Osteocyte (in vitro differentiated cells): ENCODE results near the gene ROBO2. TPM values are rescaled to one million over a fixed set of nuclear protein-coding genes. Genes with fewer than 3 reads are reported as not detected.
A peak's percentile ranks its signal among the peaks of the same experiment; 100 is the strongest.

Experiments
- DNase-seq: peaks from one replicate; pipeline ENCODE4 v3.0.0; 2021; ENCODE audit warnings: mixed read lengths; ENCODE audit not compliant: unreplicated experiment; ENCODE audit errors: extremely low spot score
- H3K27ac Mint-ChIP-seq: one replicate; pipeline ENCODE4 v1.8.0; 2021; ENCODE audit warnings: mild to moderate bottlenecking, mixed read lengths; ENCODE audit not compliant: unreplicated experiment
- H3K27me3 Mint-ChIP-seq: one replicate; pipeline ENCODE4 v1.8.0; 2021; ENCODE audit warnings: mixed read lengths; ENCODE audit not compliant: unreplicated experiment
- H3K36me3 Mint-ChIP-seq: one replicate; pipeline ENCODE4 v1.8.0; 2021; ENCODE audit warnings: mixed read lengths; ENCODE audit not compliant: unreplicated experiment
- H3K4me1 Mint-ChIP-seq: one replicate; pipeline ENCODE4 v1.8.0; 2021; ENCODE audit warnings: mixed read lengths; ENCODE audit not compliant: unreplicated experiment
- H3K4me3 Mint-ChIP-seq: one replicate; pipeline ENCODE4 v1.8.0; 2021; ENCODE audit warnings: mild to moderate bottlenecking, moderate library complexity, mixed read lengths; ENCODE audit not compliant: unreplicated experiment
- H3K9me3 Mint-ChIP-seq: one replicate; pipeline ENCODE4 v1.8.0; 2021; ENCODE audit warnings: mixed read lengths; ENCODE audit not compliant: unreplicated experiment
- CTCF ChIP-seq: fragments of 200-600 bp; sonication (generic); IDR thresholded peaks from 2 replicates; pipeline ENCODE4 v1.5.0; 2021; ENCODE audit warnings: antibody characterized with exemption, mild to moderate bottlenecking, moderate library complexity
- total RNA-seq: library from RNA; stranded (reverse); gene quantifications from 2 replicates; pipeline ENCODE4 v1.2.1, GENCODE V29; 2021

The ROBO2 gene
- total RNA-seq, 1 donor from 2014 or later, result 18.4 TPM

- Mint-ChIP-seq H3K4me1 (peaks cover 20% of the 10 kb centered on the region), H3K36me3 (no peaks in the 10 kb centered on the region), H3K27me3 (no peaks in the 10 kb centered on the region), H3K4me3 (no peak overlapping the region), H3K27ac (peak overlapping the region; percentile 2), H3K9me3 (peaks cover 9% of the 10 kb centered on the region)
- DNase-seq, result no peak
- TF ChIP-seq CTCF, result no peak
Measured at GRCh38 chr3:77370413-77370812, 330.5 kb downstream of the ROBO2 start.

GRCh38 chr3:77372018-77372417 lies 332.1 kb downstream of the ROBO2 start:
- Mint-ChIP-seq H3K27me3 (no peaks in the 10 kb centered on the region), H3K4me3 (no peak overlapping the region), H3K27ac (no peak overlapping the region), H3K36me3 (no peaks in the 10 kb centered on the region), H3K4me1 (peaks cover 16% of the 10 kb centered on the region), H3K9me3 (peaks cover 9% of the 10 kb centered on the region)
- no peak for TF ChIP-seq CTCF
- no peak for DNase-seq

GRCh38 chr3:77372634-77373346 lies 332.9 kb downstream of the ROBO2 start:
- Mint-ChIP-seq H3K9me3 (peaks cover 9% of the 10 kb centered on the region), H3K36me3 (no peaks in the 10 kb centered on the region), H3K4me3 (no peak overlapping the region), H3K27ac (no peak overlapping the region), H3K4me1 (peaks cover 16% of the 10 kb centered on the region), H3K27me3 (no peaks in the 10 kb centered on the region)
- no peak for DNase-seq
- TF ChIP-seq CTCF, result no peak

DNA sequence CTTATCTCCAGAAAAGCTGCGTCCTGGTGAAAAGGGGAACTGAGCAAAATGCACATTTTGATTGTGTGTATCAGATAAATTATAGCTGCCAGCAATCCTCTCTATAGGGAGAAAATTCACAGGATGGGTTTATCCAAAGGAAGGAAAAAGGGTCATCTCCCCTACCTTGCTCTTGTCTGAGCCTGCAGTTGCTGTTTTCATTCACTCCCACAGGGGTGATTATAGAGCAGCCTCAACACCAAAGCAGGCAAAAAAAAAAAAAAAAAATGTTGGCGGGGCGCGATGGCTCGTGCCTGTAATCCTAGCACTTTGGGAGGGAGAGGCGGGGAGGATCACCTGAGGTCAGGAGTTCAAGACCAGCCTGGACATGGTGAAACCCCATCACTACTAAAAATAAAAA lies 333.7 kb downstream of the ROBO2 start:
- Mint-ChIP-seq H3K27me3 (no peaks in the 10 kb centered on the region), H3K4me3 (no peak overlapping the region), H3K36me3 (no peaks in the 10 kb centered on the region), H3K4me1 (peaks cover 14% of the 10 kb centered on the region), H3K27ac (no peak overlapping the region), H3K9me3 (peaks cover 9% of the 10 kb centered on the region)
- no peak for DNase-seq
- no peak for TF ChIP-seq CTCF

DNA sequence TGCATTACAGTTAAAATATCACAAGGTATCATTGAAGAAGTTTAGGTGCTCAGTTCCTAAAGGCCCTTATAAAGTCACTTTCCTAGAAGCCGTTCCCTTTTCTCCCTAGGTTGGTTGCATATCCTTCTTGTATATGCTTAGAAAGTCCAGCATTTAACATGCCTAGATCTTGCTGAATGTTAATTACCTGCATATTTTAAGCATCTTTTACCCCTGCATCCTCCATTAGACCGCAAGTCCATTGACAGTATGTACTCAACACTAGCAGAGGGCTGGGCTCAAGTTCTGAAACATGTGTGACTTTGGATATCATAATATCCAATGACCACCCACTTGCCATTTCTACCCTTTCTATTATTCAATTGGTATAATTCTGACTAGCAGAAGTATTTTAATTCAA lies 336.6 kb downstream of the ROBO2 start:
- Mint-ChIP-seq H3K36me3 (no peaks in the 10 kb centered on the region), H3K27ac (no peak overlapping the region), H3K9me3 (no peaks in the 10 kb centered on the region), H3K27me3 (no peaks in the 10 kb centered on the region), H3K4me1 (peaks cover 12% of the 10 kb centered on the region), H3K4me3 (no peak overlapping the region)
- no peak for DNase-seq
- TF ChIP-seq CTCF, result no peak
